ENCODE data around the gene SCAF8.
"Not testable (repeated sequence)": the region's sequence is repeated elsewhere in the genome, so short reads cannot be mapped to it uniquely, and the experiment has no call there.

Gene SCAF8

GRCh38 chr6:154733626-154734382, 588 bp downstream of the SCAF8 start:
- DNase-seq: peak; percentile 93

GRCh38 chr6:154736618-154737259, 3.5 kb downstream of the SCAF8 start:
- no peak for DNase-seq

- no peak for DNase-seq
Observed at GRCh38 chr6:154737424-154737823, 4.2 kb downstream of the SCAF8 start.

- no peak for DNase-seq
Observed at GRCh38 chr6:154738551-154738961, 5.3 kb downstream of the SCAF8 start.

- DNase-seq: no peak
Observed at GRCh38 chr6:154740658-154741057, 7.4 kb downstream of the SCAF8 start.

- no peak for DNase-seq
Observed at GRCh38 chr6:154742891-154743290, 9.7 kb downstream of the SCAF8 start.

- DNase-seq: not testable (repeated sequence)
Observed at GRCh38 chr6:154744029-154744745, 11.0 kb downstream of the SCAF8 start.

- no peak for DNase-seq
Observed at GRCh38 chr6:154745243-154745642, 12.0 kb downstream of the SCAF8 start.

GRCh38 chr6:154749341-154749740, 16.1 kb downstream of the SCAF8 start:
- DNase-seq: peak; percentile 15

GRCh38 chr6:154751011-154751800, 18.0 kb downstream of the SCAF8 start:
- DNase-seq: no peak

- DNase-seq: no peak
Observed at GRCh38 chr6:154752022-154752421, 18.8 kb downstream of the SCAF8 start.

- no peak for DNase-seq
Observed at GRCh38 chr6:154754152-154754551, 20.9 kb downstream of the SCAF8 start.

- DNase-seq: no peak
Observed at GRCh38 chr6:154757352-154758050, 24.3 kb downstream of the SCAF8 start.

GRCh38 chr6:154758125-154758524, 24.9 kb downstream of the SCAF8 start:
- no peak for DNase-seq

GRCh38 chr6:154763650-154764049, 30.4 kb downstream of the SCAF8 start:
- DNase-seq: no peak

- DNase-seq: no peak
Observed at GRCh38 chr6:154765273-154765672, 32.1 kb downstream of the SCAF8 start.

GRCh38 chr6:154766288-154766687, 33.1 kb downstream of the SCAF8 start:
- DNase-seq: no peak

- DNase-seq: no peak
Observed at GRCh38 chr6:154767003-154767723, 33.9 kb downstream of the SCAF8 start.

- no peak for DNase-seq
Observed at GRCh38 chr6:154768280-154768679, 35.1 kb downstream of the SCAF8 start.

GRCh38 chr6:154773610-154774089, 40.4 kb downstream of the SCAF8 start:
- DNase-seq: no peak

- not testable (repeated sequence) for DNase-seq
Observed at GRCh38 chr6:154779157-154779556, 45.9 kb downstream of the SCAF8 start.

GRCh38 chr6:154782193-154782592, 49.0 kb downstream of the SCAF8 start:
- DNase-seq: no peak
